HepG2 (cell line): Measurements from ENCODE around the gene GGT1. TPM values are rescaled to one million over a fixed set of nuclear protein-coding genes. Genes with fewer than 3 reads are reported as not detected.

Experiments
- CHD2 ChIP-seq: IDR thresholded peaks from 2 replicates; pipeline ENCODE4 v1.6.1; 2011; ENCODE audit warnings: low read depth, low read length, improper control_type of control experiment
- FOXP4 ChIP-seq: sonication (generic); formaldehyde crosslinking; IDR thresholded peaks from 2 replicates; pipeline ENCODE4 v1.4.0; 2020; ENCODE audit warnings: missing genetic modification reagents
- KDM2A ChIP-seq: sonication (generic); formaldehyde crosslinking; IDR thresholded peaks from 2 replicates; pipeline ENCODE4 v1.4.0; 2020; ENCODE audit warnings: low read depth, missing genetic modification reagents, borderline replicate concordance
- MYNN ChIP-seq: sonication (generic); formaldehyde crosslinking; IDR thresholded peaks from 2 replicates; pipeline ENCODE4 v1.4.0; 2020; ENCODE audit warnings: mild to moderate bottlenecking, low read depth, missing genetic modification reagents
- NR2F6 ChIP-seq, 2 experiments: IDR thresholded peaks; 2 replicates each; pipeline ENCODE4 v1.6.1; 2016; ENCODE audit warnings: antibody characterized with exemption in 1 of 2, mild to moderate bottlenecking in 1 of 2
- RNF2 ChIP-seq: fragments of 450-650 bp; conservative IDR thresholded peaks from 2 replicates; pipeline ENCODE4 v1.6.1; 2016; ENCODE audit warnings: low read depth
- SMYD3 ChIP-seq: sonication (generic); formaldehyde crosslinking; IDR thresholded peaks from 2 replicates; pipeline ENCODE4 v1.8.1; 2023; ENCODE audit warnings: mild to moderate bottlenecking, missing genetic modification reagents
- TAF1 ChIP-seq: sonication (generic); formaldehyde crosslinking; IDR thresholded peaks from 2 replicates; pipeline ENCODE4 v1.4.0; 2020; ENCODE audit warnings: missing genetic modification reagents
- ZMAT5 ChIP-seq: sonication (generic); formaldehyde crosslinking; IDR thresholded peaks from 2 replicates; pipeline ENCODE4 v1.5.0; 2020; ENCODE audit warnings: mild to moderate bottlenecking, low read depth, missing genetic modification reagents, borderline replicate concordance
- ZNF234 ChIP-seq: sonication (generic); formaldehyde crosslinking; conservative IDR thresholded peaks from 2 replicates; pipeline ENCODE4 v1.5.1; 2020; ENCODE audit warnings: mild to moderate bottlenecking, missing genetic modification reagents
- ZNF598 ChIP-seq: sonication (generic); formaldehyde crosslinking; IDR thresholded peaks from 2 replicates; pipeline ENCODE4 v1.5.1; 2020; ENCODE audit warnings: mild to moderate bottlenecking, missing genetic modification reagents, borderline replicate concordance
- ZNF83 ChIP-seq: sonication (generic); formaldehyde crosslinking; IDR thresholded peaks from 2 replicates; pipeline ENCODE4 v1.4.0; 2020; ENCODE audit warnings: missing genetic modification reagents, mild to moderate bottlenecking, borderline replicate concordance
- polyA plus RNA-seq, 8 experiments: library from polyadenylated mRNA; depleted of rRNA in 3 of 8; stranded (reverse) in 7 of 8; unstranded in 1 of 8; fragments of >200 nt; fragmentation: Illumina TruSeq in 4 of 8; extraction: Trizol in 4 of 8; gene quantifications; 2 replicates each; pipeline versions ENCODE4 v1.2.1 to v1.2.3, GENCODE V29; 2011 to 2016; ENCODE audit warnings: low read depth in 4 of 8, missing spikeins in 1 of 8, mixed read lengths in 1 of 8; ENCODE audit not compliant: insufficient read depth in 1 of 8
- total RNA-seq, 5 experiments: library from RNA; depleted of rRNA; stranded (reverse); fragments of >200 nt; fragmentation: Illumina TruSeq; extraction: Trizol; gene quantifications; 2 replicates each; pipeline ENCODE4 v1.2.3, GENCODE V29; 2016; ENCODE audit warnings: low read depth in 1 of 5
- TF ChIP-seq, protein P1 (sequence below): IDR thresholded peaks from 2 replicates; pipeline ENCODE4 v1.6.1; 2016; ENCODE audit warnings: low read depth, control low read depth
- TF ChIP-seq, protein P2 (sequence below): IDR thresholded peaks from 2 replicates; pipeline ENCODE4 v1.6.1; 2016; ENCODE audit warnings: low read depth, missing genetic modification reagents, missing compliant biosample characterization
- TF ChIP-seq, protein P3 (sequence below): sonication (generic); formaldehyde crosslinking; IDR thresholded peaks from 2 replicates; pipeline ENCODE4 v1.8.0; 2022; ENCODE audit warnings: missing genetic modification reagents, mild to moderate bottlenecking, borderline replicate concordance
- TF ChIP-seq, protein P4 (sequence below): sonication (generic); formaldehyde crosslinking; IDR thresholded peaks from 2 replicates; pipeline ENCODE4 v1.5.1; 2020; ENCODE audit warnings: mild to moderate bottlenecking, missing genetic modification reagents, borderline replicate concordance

GGT1 gene
- total and polyA plus RNA-seq, 2 of the 13 experiments (the other 11 are each of a cell fraction or from before 2014, with no cell fraction given), result 29.9 to 103 TPM

DNA sequence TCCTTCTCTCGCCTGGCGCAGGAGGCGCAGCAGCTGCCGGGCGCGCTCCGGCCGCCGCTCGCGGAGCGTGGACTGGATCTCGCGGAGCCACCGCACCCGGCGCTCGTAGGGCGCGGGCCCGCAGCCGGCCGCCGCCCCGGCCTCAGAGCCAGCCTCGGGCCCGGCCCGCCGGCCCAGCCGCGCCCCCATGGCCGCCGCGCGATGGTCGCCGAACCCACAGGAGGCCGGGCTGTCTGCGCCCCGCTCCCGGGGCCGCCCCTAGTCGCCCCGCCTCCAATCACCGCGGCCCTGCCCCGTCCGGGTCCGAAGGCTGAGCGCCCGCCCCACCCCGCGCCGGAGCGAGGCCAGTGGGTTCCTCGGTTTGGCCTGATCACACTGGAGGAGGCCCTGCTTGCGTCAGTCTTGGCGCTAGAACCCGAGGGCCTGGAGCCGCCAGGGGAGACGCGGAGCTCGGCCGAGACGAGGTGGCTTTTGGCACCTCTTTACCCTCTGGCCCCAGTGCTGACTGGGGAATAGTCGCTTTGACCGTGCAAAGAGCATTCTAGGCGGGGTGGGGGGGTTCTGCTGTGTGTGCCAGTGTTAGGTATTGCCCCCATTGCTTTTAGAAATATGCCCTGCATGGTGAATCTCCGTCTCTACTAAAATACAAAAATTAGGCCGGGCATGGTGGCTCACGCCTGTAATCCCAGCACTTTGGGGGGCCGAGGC, 10.0 kb upstream of the GGT1 start, which contains the start of gene LRRC75B (continued):
- TF ChIP-seq, protein P1, sequence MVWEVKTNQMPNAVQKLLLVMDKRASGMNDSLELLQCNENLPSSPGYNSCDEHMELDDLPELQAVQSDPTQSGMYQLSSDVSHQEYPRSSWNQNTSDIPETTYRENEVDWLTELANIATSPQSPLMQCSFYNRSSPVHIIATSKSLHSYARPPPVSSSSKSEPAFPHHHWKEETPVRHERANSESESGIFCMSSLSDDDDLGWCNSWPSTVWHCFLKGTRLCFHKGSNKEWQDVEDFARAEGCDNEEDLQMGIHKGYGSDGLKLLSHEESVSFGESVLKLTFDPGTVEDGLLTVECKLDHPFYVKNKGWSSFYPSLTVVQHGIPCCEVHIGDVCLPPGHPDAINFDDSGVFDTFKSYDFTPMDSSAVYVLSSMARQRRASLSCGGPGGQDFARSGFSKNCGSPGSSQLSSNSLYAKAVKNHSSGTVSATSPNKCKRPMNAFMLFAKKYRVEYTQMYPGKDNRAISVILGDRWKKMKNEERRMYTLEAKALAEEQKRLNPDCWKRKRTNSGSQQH (CRISPR knock-in tag), result peak; percentile 71; the same call in 1 of the 2 replicates
- TF ChIP-seq MYNN, result peak; percentile 21; the same call in 1 of the 2 replicates
- peak; percentile 22; the same call in 1 of the 2 replicates for TF ChIP-seq CHD2
- peak; percentile 34; the same call in 1 of the 2 replicates for TF ChIP-seq FOXP4 (CRISPR knock-in tag)
- TF ChIP-seq, protein P2, sequence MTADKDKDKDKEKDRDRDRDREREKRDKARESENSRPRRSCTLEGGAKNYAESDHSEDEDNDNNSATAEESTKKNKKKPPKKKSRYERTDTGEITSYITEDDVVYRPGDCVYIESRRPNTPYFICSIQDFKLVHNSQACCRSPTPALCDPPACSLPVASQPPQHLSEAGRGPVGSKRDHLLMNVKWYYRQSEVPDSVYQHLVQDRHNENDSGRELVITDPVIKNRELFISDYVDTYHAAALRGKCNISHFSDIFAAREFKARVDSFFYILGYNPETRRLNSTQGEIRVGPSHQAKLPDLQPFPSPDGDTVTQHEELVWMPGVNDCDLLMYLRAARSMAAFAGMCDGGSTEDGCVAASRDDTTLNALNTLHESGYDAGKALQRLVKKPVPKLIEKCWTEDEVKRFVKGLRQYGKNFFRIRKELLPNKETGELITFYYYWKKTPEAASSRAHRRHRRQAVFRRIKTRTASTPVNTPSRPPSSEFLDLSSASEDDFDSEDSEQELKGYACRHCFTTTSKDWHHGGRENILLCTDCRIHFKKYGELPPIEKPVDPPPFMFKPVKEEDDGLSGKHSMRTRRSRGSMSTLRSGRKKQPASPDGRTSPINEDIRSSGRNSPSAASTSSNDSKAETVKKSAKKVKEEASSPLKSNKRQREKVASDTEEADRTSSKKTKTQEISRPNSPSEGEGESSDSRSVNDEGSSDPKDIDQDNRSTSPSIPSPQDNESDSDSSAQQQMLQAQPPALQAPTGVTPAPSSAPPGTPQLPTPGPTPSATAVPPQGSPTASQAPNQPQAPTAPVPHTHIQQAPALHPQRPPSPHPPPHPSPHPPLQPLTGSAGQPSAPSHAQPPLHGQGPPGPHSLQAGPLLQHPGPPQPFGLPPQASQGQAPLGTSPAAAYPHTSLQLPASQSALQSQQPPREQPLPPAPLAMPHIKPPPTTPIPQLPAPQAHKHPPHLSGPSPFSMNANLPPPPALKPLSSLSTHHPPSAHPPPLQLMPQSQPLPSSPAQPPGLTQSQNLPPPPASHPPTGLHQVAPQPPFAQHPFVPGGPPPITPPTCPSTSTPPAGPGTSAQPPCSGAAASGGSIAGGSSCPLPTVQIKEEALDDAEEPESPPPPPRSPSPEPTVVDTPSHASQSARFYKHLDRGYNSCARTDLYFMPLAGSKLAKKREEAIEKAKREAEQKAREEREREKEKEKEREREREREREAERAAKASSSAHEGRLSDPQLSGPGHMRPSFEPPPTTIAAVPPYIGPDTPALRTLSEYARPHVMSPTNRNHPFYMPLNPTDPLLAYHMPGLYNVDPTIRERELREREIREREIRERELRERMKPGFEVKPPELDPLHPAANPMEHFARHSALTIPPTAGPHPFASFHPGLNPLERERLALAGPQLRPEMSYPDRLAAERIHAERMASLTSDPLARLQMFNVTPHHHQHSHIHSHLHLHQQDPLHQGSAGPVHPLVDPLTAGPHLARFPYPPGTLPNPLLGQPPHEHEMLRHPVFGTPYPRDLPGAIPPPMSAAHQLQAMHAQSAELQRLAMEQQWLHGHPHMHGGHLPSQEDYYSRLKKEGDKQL (CRISPR knock-in tag), result 0 out of 2 replicates have a peak, but pooled peaks have one; percentile 23
- no peak for TF ChIP-seq RNF2
- TF ChIP-seq TAF1 (CRISPR knock-in tag), result peak; percentile 89
- no peak for TF ChIP-seq NR2F6 (IDR thresholded peaks at IDR 0.05)
- peak; percentile 72 for TF ChIP-seq NR2F6 (CRISPR knock-in tag; IDR thresholded peaks at IDR 0.05)
- TF ChIP-seq ZNF598 (CRISPR knock-in tag), result 0 out of 2 replicates have a peak, but pooled peaks have one; percentile 6
- TF ChIP-seq, protein P3, sequence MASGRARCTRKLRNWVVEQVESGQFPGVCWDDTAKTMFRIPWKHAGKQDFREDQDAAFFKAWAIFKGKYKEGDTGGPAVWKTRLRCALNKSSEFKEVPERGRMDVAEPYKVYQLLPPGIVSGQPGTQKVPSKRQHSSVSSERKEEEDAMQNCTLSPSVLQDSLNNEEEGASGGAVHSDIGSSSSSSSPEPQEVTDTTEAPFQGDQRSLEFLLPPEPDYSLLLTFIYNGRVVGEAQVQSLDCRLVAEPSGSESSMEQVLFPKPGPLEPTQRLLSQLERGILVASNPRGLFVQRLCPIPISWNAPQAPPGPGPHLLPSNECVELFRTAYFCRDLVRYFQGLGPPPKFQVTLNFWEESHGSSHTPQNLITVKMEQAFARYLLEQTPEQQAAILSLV (CRISPR knock-in tag), result peak; percentile 63; the same call in 1 of the 2 replicates
- no peak; the same call in 1 of the 2 replicates for TF ChIP-seq ZNF234
- peak; percentile 78 for TF ChIP-seq KDM2A
- TF ChIP-seq, protein P4, sequence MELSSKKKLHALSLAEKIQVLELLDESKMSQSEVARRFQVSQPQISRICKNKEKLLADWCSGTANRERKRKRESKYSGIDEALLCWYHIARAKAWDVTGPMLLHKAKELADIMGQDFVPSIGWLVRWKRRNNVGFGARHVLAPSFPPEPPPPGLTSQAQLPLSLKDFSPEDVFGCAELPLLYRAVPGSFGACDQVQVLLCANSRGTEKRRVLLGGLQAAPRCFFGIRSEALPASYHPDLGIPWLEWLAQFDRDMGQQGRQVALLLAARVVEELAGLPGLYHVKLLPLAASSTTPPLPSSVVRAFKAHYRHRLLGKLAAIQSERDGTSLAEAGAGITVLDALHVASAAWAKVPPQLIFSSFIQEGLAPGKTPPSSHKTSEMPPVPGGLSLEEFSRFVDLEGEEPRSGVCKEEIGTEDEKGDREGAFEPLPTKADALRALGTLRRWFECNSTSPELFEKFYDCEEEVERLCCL (CRISPR knock-in tag), result no peak
- no peak for TF ChIP-seq ZMAT5 (CRISPR knock-in tag)
- TF ChIP-seq ZNF83, result no peak
- 0 out of 2 replicates have a peak, but pooled peaks have one; percentile 22 for TF ChIP-seq SMYD3 (CRISPR knock-in tag)
